Suprapubic skin (tissue), 4 donors: ENCODE measurements around the gene UBE2N. TPM values are rescaled to one million over a fixed set of nuclear protein-coding genes. Genes with fewer than 3 reads are reported as not detected.
"Not testable (repeated sequence)": the region's sequence is repeated elsewhere in the genome, so short reads cannot be mapped to it uniquely, and the experiment has no call there.

Experiments
- DNase-seq, 2 donors: peaks; one replicate each; pipeline ENCODE4 v3.0.0-alpha.2; 2019; ENCODE audit warnings: low spot score in 2 of 2
- H3K27ac ChIP-seq: fragments of 200-600 bp; sonication (generic); one replicate; pipeline ENCODE4 v1.5.1; 2019
- H3K27me3 ChIP-seq: fragments of 200-600 bp; sonication (generic); one replicate; pipeline ENCODE4 v1.5.1; 2019
- H3K36me3 ChIP-seq: fragments of 200-600 bp; sonication (generic); one replicate; pipeline ENCODE4 v1.5.1; 2019
- H3K4me1 ChIP-seq: fragments of 200-600 bp; sonication (generic); one replicate; pipeline ENCODE4 v1.5.1; 2019
- H3K4me3 ChIP-seq: fragments of 200-600 bp; sonication (generic); one replicate; pipeline ENCODE4 v1.5.1; 2019; ENCODE audit warnings: mild to moderate bottlenecking
- H3K9me3 ChIP-seq: fragments of 200-600 bp; sonication (generic); one replicate; pipeline ENCODE4 v1.5.1; 2019
- CTCF ChIP-seq, 2 donors: fragments of 200-600 bp in 1 of 2; fragments of 450-650 bp in 1 of 2; sonication (generic) in 1 of 2; IDR thresholded peaks; one replicate each; pipeline ENCODE4 v1.5.1; 2016 to 2019; ENCODE audit warnings: antibody characterized with exemption in 2 of 2, mild to moderate bottlenecking in 1 of 2, moderate library complexity in 1 of 2
- EP300 ChIP-seq: sonication (generic); formaldehyde crosslinking; IDR thresholded peaks from one replicate; pipeline ENCODE4 v1.6.1; 2017; ENCODE audit warnings: antibody characterized with exemption
- POLR2A ChIP-seq, 2 donors: fragments of 450-650 bp; IDR thresholded peaks; one replicate each; pipeline ENCODE4 v1.6.1; 2017; ENCODE audit warnings: antibody characterized with exemption in 2 of 2, mild to moderate bottlenecking in 2 of 2, moderate library complexity in 2 of 2
- POLR2AphosphoS5 ChIP-seq, 3 donors: sonication (generic); formaldehyde crosslinking; IDR thresholded peaks; one replicate each; pipeline ENCODE4 v1.6.1; 2017; ENCODE audit warnings: antibody characterized with exemption in 3 of 3
- WGBS: methylation state at CpG from one replicate; pipeline ENCODE4 v1.1.5; 2018; 5-methylcytosine and 5-hydroxymethylcytosine counted together
- total RNA-seq, 4 donors: library from RNA; depleted of rRNA; stranded (reverse); fragments of >200 nt; gene quantifications; one replicate each; pipeline ENCODE4 v1.1.0, GENCODE V29; 2016

The UBE2N gene
- total RNA-seq, 4 donors from 2014 or later, result 23.1 to 71.3 (median 54.3) TPM

- H3K27me3 ChIP-seq, result no peaks in the 10 kb centered on the region
- no peaks in the 10 kb centered on the region for H3K9me3 ChIP-seq
- peaks cover 1% of the 10 kb centered on the region for H3K36me3 ChIP-seq
- TF ChIP-seq EP300 (no peak), POLR2AphosphoS5 (IDR thresholded peaks at IDR 0.05) (no peak), CTCF (IDR thresholded peaks at IDR 0.05) (no peak), POLR2A (IDR thresholded peaks at IDR 0.05) (no peak)
- H3K27ac ChIP-seq, result no peak overlapping the region
- DNase-seq, result no peak
- H3K4me3 ChIP-seq, result no peak overlapping the region
- no peaks in the 10 kb centered on the region for H3K4me1 ChIP-seq
- WGBS, result 73% methylated on average over 5 of the region's 5 CpGs
Observed at GRCh38 chr12:93390031-93390430, 51.7 kb downstream of the UBE2N start.

GRCh38 chr12:93387780-93388179 lies 54.0 kb downstream of the UBE2N start:
- Histone ChIP-seq H3K27ac (no peak overlapping the region), H3K27me3 (no peaks in the 10 kb centered on the region), H3K4me3 (no peak overlapping the region), H3K4me1 (peaks cover 5% of the 10 kb centered on the region), H3K9me3 (no peaks in the 10 kb centered on the region), H3K36me3 (no peaks in the 10 kb centered on the region)
- no peak for TF ChIP-seq POLR2AphosphoS5 (IDR thresholded peaks at IDR 0.05)
- no peak for TF ChIP-seq EP300
- no peak for TF ChIP-seq CTCF (IDR thresholded peaks at IDR 0.05)
- no peak for TF ChIP-seq POLR2A (IDR thresholded peaks at IDR 0.05)
- DNase-seq, result no peak
- 93% methylated on average over 2 of the region's 2 CpGs for WGBS

- H3K36me3 ChIP-seq, H3K27ac ChIP-seq, DNase-seq, H3K27me3 ChIP-seq, H3K9me3 ChIP-seq: not testable (repeated sequence)
- Histone ChIP-seq H3K4me3 (peak overlapping the region; percentile 88), H3K4me1 (peaks cover 34% of the 10 kb centered on the region)
- WGBS, result 97% methylated on average over 5 of the region's 5 CpGs
Observed at GRCh38 chr12:93381976-93382437, 59.7 kb downstream of the UBE2N start.

- H3K4me3 ChIP-seq, result peak overlapping the region; percentile 88
- no peaks in the 10 kb centered on the region for H3K9me3 ChIP-seq
- no peak for DNase-seq
- no peak for TF ChIP-seq POLR2AphosphoS5 (IDR thresholded peaks at IDR 0.05)
- no peak for TF ChIP-seq EP300
- no peak for TF ChIP-seq POLR2A (IDR thresholded peaks at IDR 0.05)
- TF ChIP-seq CTCF (IDR thresholded peaks at IDR 0.05), result no peak
- H3K27ac ChIP-seq, result no peak overlapping the region
- peaks cover 34% of the 10 kb centered on the region for H3K4me1 ChIP-seq
- 55% methylated on average over 5 of the region's 5 CpGs for WGBS
- H3K27me3 ChIP-seq, result no peaks in the 10 kb centered on the region
- no peaks in the 10 kb centered on the region for H3K36me3 ChIP-seq
Observed at GRCh38 chr12:93381161-93381975, 60.4 kb downstream of the UBE2N start.

- H3K27me3 ChIP-seq, result no peaks in the 10 kb centered on the region
- WGBS, result 55% methylated on average over 2 of the region's 2 CpGs
- H3K27ac ChIP-seq, result no peak overlapping the region
- H3K9me3 ChIP-seq, result no peaks in the 10 kb centered on the region
- H3K4me3 ChIP-seq, result peak overlapping the region; percentile 88
- DNase-seq, result no peak
- TF ChIP-seq POLR2AphosphoS5 (IDR thresholded peaks at IDR 0.05) (no peak), POLR2A (IDR thresholded peaks at IDR 0.05) (no peak), EP300 (no peak), CTCF (IDR thresholded peaks at IDR 0.05) (no peak)
- H3K36me3 ChIP-seq, result no peaks in the 10 kb centered on the region
- H3K4me1 ChIP-seq, result peaks cover 42% of the 10 kb centered on the region
Observed at GRCh38 chr12:93380480-93381121, 61.1 kb downstream of the UBE2N start.
